Cardiac fibroblast (primary cell): ENCODE data around the gene UBD.

Source experiments
- DNase-seq, 2 donors: peaks; one replicate each; pipeline versions ENCODE4 v3.0.0 to v3.0.0-alpha.2; 2010; ENCODE audit warnings: low read depth in 2 of 2
- H3K4me3 ChIP-seq, 2 donors: replicated peaks in 1 of 2; 1 replicate in 1 of 2; 2 replicates in 1 of 2; pipeline ENCODE4 v1.5.1; 2011; ENCODE audit warnings: low read depth in 2 of 2, low read length in 2 of 2, mild to moderate bottlenecking in 2 of 2, moderate library complexity in 1 of 2
- CTCF ChIP-seq: IDR thresholded peaks from one replicate; pipeline ENCODE4 v1.5.1; 2011; ENCODE audit warnings: low read depth, mild to moderate bottlenecking, low read length, inconsistent platforms

The UBD gene

GRCh38 chr6:29597184-29597583, 37.7 kb upstream of the UBD start:
- no peak for TF ChIP-seq CTCF
- DNase-seq, result no peak

GRCh38 chr6:29596381-29596900, 36.9 kb upstream of the UBD start:
- no peak for DNase-seq
- H3K4me3 ChIP-seq, result no peak overlapping the region
- no peak for TF ChIP-seq CTCF

More at GRCh38 chr6:29597184-29597583, 37.7 kb upstream of the UBD start:
- H3K4me3 ChIP-seq, result no peak overlapping the region

- TF ChIP-seq CTCF, result no peak
- DNase-seq, result no peak
- H3K4me3 ChIP-seq, result no peak overlapping the region
Measured at GRCh38 chr6:29593199-29593855, 33.8 kb upstream of the UBD start.

- TF ChIP-seq CTCF, result no peak
- H3K4me3 ChIP-seq, result no peak overlapping the region
- DNase-seq, result no peak
Measured at GRCh38 chr6:29591677-29592076, 32.1 kb upstream of the UBD start.

- no peak overlapping the region for H3K4me3 ChIP-seq
- TF ChIP-seq CTCF, result no peak
- no peak for DNase-seq
Measured at GRCh38 chr6:29590218-29590808, 30.8 kb upstream of the UBD start.

- peak; percentile 96 for TF ChIP-seq CTCF
- no peak overlapping the region for H3K4me3 ChIP-seq
- peak; percentile 58 to 68 for DNase-seq
Measured at GRCh38 chr6:29589423-29590048, 30.0 kb upstream of the UBD start.
